GM12878 (cell line): ENCODE measurements around the gene TOR1B. TPM values are rescaled to one million over a fixed set of nuclear protein-coding genes. Genes with fewer than 3 reads are reported as not detected.

Experiments
- BRCA1 ChIP-seq: IDR thresholded peaks from 2 replicates; pipeline ENCODE4 v1.6.1; 2011; ENCODE audit warnings: low read depth, low read length, improper control_type of control experiment
- E2F4 ChIP-seq: IDR thresholded peaks from 2 replicates; pipeline ENCODE4 v1.6.1; 2012; ENCODE audit warnings: low read depth, low read length, improper control_type of control experiment
- IKZF2 ChIP-seq, 2 experiments: fragments of 450-650 bp; IDR thresholded peaks; 2 replicates each; pipeline ENCODE4 v1.6.1; 2017; ENCODE audit warnings: mild to moderate bottlenecking in 2 of 2, moderate library complexity in 2 of 2
- MYB ChIP-seq: fragments of 150-350 bp; IDR thresholded peaks from 2 replicates; pipeline ENCODE4 v1.6.1; 2014; ENCODE audit warnings: mild to moderate bottlenecking, low read depth, low read length, borderline replicate concordance
- NFXL1 ChIP-seq: fragments of 450-650 bp; IDR thresholded peaks from 2 replicates; pipeline ENCODE4 v1.6.1; 2017; ENCODE audit warnings: antibody characterized with exemption, mild to moderate bottlenecking, borderline replicate concordance
- POLR2AphosphoS5 ChIP-seq: IDR thresholded peaks from 2 replicates; pipeline ENCODE4 v1.6.1; 2011; ENCODE audit warnings: mild to moderate bottlenecking, low read length, inconsistent platforms
- PRDM15 ChIP-seq: fragments of 450-650 bp; formaldehyde crosslinking; IDR thresholded peaks from 2 replicates; pipeline ENCODE4 v1.4.0; 2020; ENCODE audit warnings: mild to moderate bottlenecking, moderate library complexity
- SIN3A ChIP-seq: IDR thresholded peaks from 2 replicates; pipeline ENCODE4 v1.6.1; 2012; ENCODE audit warnings: low read depth, low read length, improper control_type of control experiment
- SMC3 ChIP-seq: IDR thresholded peaks from 2 replicates; pipeline ENCODE4 v1.6.1; 2011; ENCODE audit warnings: low read length, improper control_type of control experiment, borderline replicate concordance
- ZBTB11 ChIP-seq: fragments of 450-650 bp; formaldehyde crosslinking; IDR thresholded peaks from 2 replicates; pipeline ENCODE4 v1.5.0; 2022; ENCODE audit warnings: mild to moderate bottlenecking, missing genetic modification characterization
- ZBTB4 ChIP-seq: fragments of 450-650 bp; formaldehyde crosslinking; IDR thresholded peaks from 2 replicates; pipeline ENCODE4 v1.4.0; 2022; ENCODE audit warnings: mild to moderate bottlenecking, moderate library complexity
- ZNF592 ChIP-seq: fragments of 450-650 bp; IDR thresholded peaks from 2 replicates; pipeline ENCODE4 v1.6.1; 2017; ENCODE audit warnings: mild to moderate bottlenecking, moderate library complexity
- polyA plus RNA-seq, 11 experiments: library from polyadenylated mRNA; depleted of rRNA in 4 of 11; unstranded in 6 of 11; stranded (reverse) in 5 of 11; fragments of >200 nt; fragmentation: Nextera tagmentation in 4 of 11; fragmentation: Illumina TruSeq in 1 of 11; extraction: Ambion mirVana in 4 of 11; extraction: Trizol in 1 of 11; gene quantifications; 1 replicate in 1 of 11; 2 replicates in 10 of 11; pipeline versions ENCODE4 v1.2.1 to v1.2.3, GENCODE V29; 2011 to 2016; ENCODE audit warnings: inconsistent platforms in 2 of 11, missing spikeins in 2 of 11, low read depth in 1 of 11
- total RNA-seq, 4 experiments: library from RNA; depleted of rRNA in 3 of 4; stranded (reverse); fragments of >200 nt in 3 of 4; fragmentation: Illumina TruSeq in 1 of 4; extraction: Trizol in 1 of 4; gene quantifications; 2 replicates each; pipeline versions ENCODE4 v1.2.1 to v1.2.3, GENCODE V29; 2013 to 2021

Gene TOR1B
- total and polyA plus RNA-seq, 10 of the 15 experiments (the other 5 are each of a cell fraction or from before 2014, with no cell fraction given) = 1.8 to 17.5 (median 9.9) TPM

- TF ChIP-seq ZNF592 = no peak
- TF ChIP-seq IKZF2 (IDR thresholded peaks at IDR 0.05) = no peak
- no peak; the same call in 1 of the 2 replicates for TF ChIP-seq MYB
- TF ChIP-seq POLR2AphosphoS5 = peak; percentile 76; the same call in 1 of the 2 replicates
- no peak for TF ChIP-seq NFXL1
- no peak for TF ChIP-seq ZBTB4 (CRISPR knock-in tag)
- TF ChIP-seq SMC3 = no peak
- no peak for TF ChIP-seq PRDM15 (CRISPR knock-in tag)
- 0 out of 2 replicates have a peak, but pooled peaks have one; percentile 11 for TF ChIP-seq SIN3A
- TF ChIP-seq BRCA1 = no peak
- TF ChIP-seq E2F4 = no peak
- TF ChIP-seq ZBTB11 (CRISPR knock-in tag) = peak; percentile 78
Measured at GRCh38 chr9:129802833-129803675, at the start of gene TOR1B (continued).
